Muscle layer of duodenum (tissue), 2 donors: Measurements from ENCODE around the gene METTL1.

ENCODE experiments used
- H3K27ac ChIP-seq: one replicate; pipeline ENCODE4 v1.7.0; 2013; ENCODE audit warnings: mild to moderate bottlenecking, low read length
- H3K27me3 ChIP-seq: one replicate; pipeline ENCODE4 v1.7.0; 2013; ENCODE audit warnings: low read depth, mild to moderate bottlenecking, control low read depth, low read length
- H3K36me3 ChIP-seq, 2 donors: one replicate each; pipeline ENCODE4 v1.7.0; 2013; ENCODE audit warnings: low read length in 2 of 2, control low read depth in 1 of 2, mild to moderate bottlenecking in 1 of 2; ENCODE audit not compliant: insufficient read depth in 2 of 2, control insufficient read depth in 1 of 2
- H3K4me1 ChIP-seq, 2 donors: one replicate each; pipeline ENCODE4 v1.7.0; 2013; ENCODE audit warnings: low read length in 2 of 2, mild to moderate bottlenecking in 2 of 2, control low read depth in 1 of 2, moderate library complexity in 1 of 2; ENCODE audit not compliant: insufficient read depth in 2 of 2, control insufficient read depth in 1 of 2
- H3K4me3 ChIP-seq, 2 donors: one replicate each; pipeline ENCODE4 v1.7.0; 2013; ENCODE audit warnings: low read length in 2 of 2, low read depth in 1 of 2, mild to moderate bottlenecking in 1 of 2
- H3K9me3 ChIP-seq, 2 donors: one replicate each; pipeline ENCODE4 v1.7.0; 2013; ENCODE audit warnings: low read length in 2 of 2, control low read depth in 1 of 2, mild to moderate bottlenecking in 1 of 2; ENCODE audit not compliant: control insufficient read depth in 1 of 2
- donor health status: healthy.

The METTL1 gene

GRCh38 chr12:57758552-57759359 is 13.1 kb downstream of the METTL1 start:
- peaks cover 10 to 20% of the 10 kb centered on the region in 2 donors for H3K36me3 ChIP-seq
- H3K4me3 ChIP-seq, result no peak overlapping the region
- peaks cover 3% of the 10 kb centered on the region for H3K27me3 ChIP-seq
- no peaks in the 10 kb centered on the region for H3K9me3 ChIP-seq
- peaks cover 5 to 20% of the 10 kb centered on the region in 2 donors for H3K4me1 ChIP-seq
- H3K27ac ChIP-seq, result no peak overlapping the region

GRCh38 chr12:57757771-57758170 is 14.1 kb downstream of the METTL1 start:
- Histone ChIP-seq H3K27me3 (no peaks in the 10 kb centered on the region), H3K27ac (no peak overlapping the region), H3K9me3 (no peaks in the 10 kb centered on the region)

GRCh38 chr12:57756406-57757341 is 15.2 kb downstream of the METTL1 start:
- no peak overlapping the region for H3K27ac ChIP-seq
- peaks cover 9 to 26% of the 10 kb centered on the region in 2 donors for H3K4me1 ChIP-seq
- no peaks in the 10 kb centered on the region for H3K27me3 ChIP-seq
- no peaks in the 10 kb centered on the region for H3K9me3 ChIP-seq
- H3K36me3 ChIP-seq, result peaks cover 10 to 23% of the 10 kb centered on the region in 2 donors
- peak overlapping the region in 1 of 2 donors; percentile 60 for H3K4me3 ChIP-seq

More at GRCh38 chr12:57757771-57758170, 14.1 kb downstream of the METTL1 start:
- H3K4me3 ChIP-seq, result no peak overlapping the region
- H3K4me1 ChIP-seq, result peaks cover 8 to 23% of the 10 kb centered on the region in 2 donors
- H3K36me3 ChIP-seq, result peaks cover 10 to 20% of the 10 kb centered on the region in 2 donors

- Histone ChIP-seq H3K4me1 (peaks cover 16 to 35% of the 10 kb centered on the region in 2 donors), H3K36me3 (peaks cover 10 to 24% of the 10 kb centered on the region in 2 donors), H3K27me3 (no peaks in the 10 kb centered on the region), H3K4me3 (peak overlapping the region; percentile 60 to 72), H3K9me3 (no peaks in the 10 kb centered on the region), H3K27ac (no peak overlapping the region)
Observed at GRCh38 chr12:57755454-57756372, 16.2 kb downstream of the METTL1 start.

GRCh38 chr12:57755194-57755453 is 16.8 kb downstream of the METTL1 start:
- peaks cover 10 to 30% of the 10 kb centered on the region in 2 donors for H3K36me3 ChIP-seq
- no peaks in the 10 kb centered on the region for H3K27me3 ChIP-seq
- H3K27ac ChIP-seq, result no peak overlapping the region
- H3K4me1 ChIP-seq, result peaks cover 16 to 38% of the 10 kb centered on the region in 2 donors
- H3K9me3 ChIP-seq, result no peaks in the 10 kb centered on the region
- H3K4me3 ChIP-seq, result peak overlapping the region in 1 of 2 donors; percentile 72

- no peaks in the 10 kb centered on the region for H3K27me3 ChIP-seq
- no peak within 1 kb of the TSS for H3K27ac ChIP-seq
- no peaks in the 10 kb centered on the region for H3K9me3 ChIP-seq
- peaks cover 16 to 38% of the 10 kb centered on the region in 2 donors for H3K4me1 ChIP-seq
- H3K4me3 ChIP-seq, result peak within 1 kb of the TSS; percentile 63 to 72
- H3K36me3 ChIP-seq, result peaks cover 10 to 31% of the 10 kb centered on the region in 2 donors
Observed at GRCh38 chr12:57754411-57755193, 17.3 kb downstream of the METTL1 start, which contains the start of gene MARCHF9. Gene MARCHF9, plus strand, starts transcription at chr12:57755103. Its CDS starts 426 bp downstream, at chr12:57755529.

- no peak overlapping the region for H3K27ac ChIP-seq
- H3K9me3 ChIP-seq, result no peaks in the 10 kb centered on the region
- no peaks in the 10 kb centered on the region for H3K27me3 ChIP-seq
- peaks cover 16 to 38% of the 10 kb centered on the region in 2 donors for H3K4me1 ChIP-seq
- H3K36me3 ChIP-seq, result peaks cover 16 to 31% of the 10 kb centered on the region in 2 donors
- H3K4me3 ChIP-seq, result peak overlapping the region in 1 of 2 donors; percentile 72
Observed at GRCh38 chr12:57753756-57754337, 18.1 kb downstream of the METTL1 start.

GRCh38 chr12:57752668-57753000 is 19.3 kb downstream of the METTL1 start:
- peak overlapping the region; percentile 43 to 83 for H3K4me3 ChIP-seq
- no peaks in the 10 kb centered on the region for H3K9me3 ChIP-seq
- H3K27ac ChIP-seq, result peak overlapping the region; percentile 53
- H3K27me3 ChIP-seq, result no peaks in the 10 kb centered on the region
- peaks cover 8 to 30% of the 10 kb centered on the region in 2 donors for H3K36me3 ChIP-seq
- H3K4me1 ChIP-seq, result peaks cover 16 to 38% of the 10 kb centered on the region in 2 donors

GRCh38 chr12:57751788-57752667 is 19.9 kb downstream of the METTL1 start, which contains the start of gene CDK4:
Gene CDK4, minus strand, starts transcription at chr12:57752310. Its CDS starts 593 bp downstream, at chr12:57751717.
- peaks cover 16 to 38% of the 10 kb centered on the region in 2 donors for H3K4me1 ChIP-seq
- H3K27ac ChIP-seq, result peak within 1 kb of the TSS; percentile 90
- H3K36me3 ChIP-seq, result peaks cover 12 to 32% of the 10 kb centered on the region in 2 donors
- H3K27me3 ChIP-seq, result no peaks in the 10 kb centered on the region
- peak within 1 kb of the TSS; percentile 83 to 91 for H3K4me3 ChIP-seq
- H3K9me3 ChIP-seq, result no peaks in the 10 kb centered on the region
